ENCODE measurements around the gene SELENOW.
"Not testable (repeated sequence)": the region's sequence is repeated elsewhere in the genome, so short reads cannot be mapped to it uniquely, and the experiment has no call there.

- not testable (repeated sequence) for TF ChIP-seq POLR2A, CTCF (IDR thresholded peaks at IDR 0.05)
Observed at GRCh38 chr19:47818221-47818620, 39.7 kb downstream of the SELENOW start.
